Karpas-422 (cell line): ENCODE results near the gene SLC4A4. TPM values are rescaled to one million over a fixed set of nuclear protein-coding genes. Genes with fewer than 3 reads are reported as not detected.

ENCODE experiments used
- DNase-seq: peaks from one replicate; pipeline ENCODE4 v3.0.0-alpha.2; 2015
- H2AFZ ChIP-seq: fragments of 200-600 bp; sonication (generic); 2 replicates; pipeline ENCODE4 v1.6.1; 2014; ENCODE audit warnings: antibody characterized with exemption, low read length, mixed read lengths
- H3K27ac ChIP-seq: fragments of 200-600 bp; sonication (generic); 2 replicates; pipeline ENCODE4 v1.5.1; 2014; ENCODE audit warnings: mild to moderate bottlenecking, low read length, moderate library complexity
- H3K27me3 ChIP-seq: fragments of 200-600 bp; sonication (generic); 2 replicates; pipeline ENCODE4 v1.6.1; 2014; ENCODE audit warnings: low read length, mixed read lengths
- H3K36me3 ChIP-seq: fragments of 200-600 bp; sonication (generic); 2 replicates; pipeline ENCODE4 v1.6.1; 2014; ENCODE audit warnings: low read length, mixed read lengths; ENCODE audit not compliant: insufficient read depth
- H3K4me1 ChIP-seq: fragments of 200-600 bp; sonication (generic); 2 replicates; pipeline ENCODE4 v1.6.1; 2014; ENCODE audit warnings: mild to moderate bottlenecking, low read length, mixed read lengths
- H3K4me2 ChIP-seq: fragments of 200-600 bp; sonication (generic); 2 replicates; pipeline ENCODE4 v1.6.1; 2014; ENCODE audit warnings: low read length, low read depth, mild to moderate bottlenecking; ENCODE audit not compliant: poor library complexity, severe bottlenecking
- H3K4me3 ChIP-seq: fragments of 200-600 bp; sonication (generic); 2 replicates; pipeline ENCODE4 v1.5.1; 2014; ENCODE audit warnings: mild to moderate bottlenecking, antibody characterized with exemption, low read length, mixed read lengths
- H3K79me2 ChIP-seq: fragments of 200-600 bp; sonication (generic); 2 replicates; pipeline ENCODE4 v1.6.1; 2014; ENCODE audit warnings: mild to moderate bottlenecking, low read length, mixed read lengths
- H3K9ac ChIP-seq: fragments of 200-600 bp; sonication (generic); 2 replicates; pipeline ENCODE4 v1.6.0; 2014; ENCODE audit warnings: low read length
- H3K9me2 ChIP-seq: fragments of 200-600 bp; sonication (generic), shearing (Covaris generic); replicated peaks from 2 replicates; pipeline ENCODE4 v1.6.0; 2014; ENCODE audit warnings: mild to moderate bottlenecking, low read length, moderate library complexity; ENCODE audit not compliant: insufficient read depth
- H3K9me3 ChIP-seq: fragments of 300-700, 200-600 bp; sonication (generic); 2 replicates; pipeline ENCODE4 v1.6.1; 2014; ENCODE audit warnings: low read length, mixed read lengths
- H4K20me1 ChIP-seq: fragments of 200-600 bp; sonication (generic); 2 replicates; pipeline ENCODE4 v1.6.1; 2014; ENCODE audit warnings: mild to moderate bottlenecking, antibody characterized with exemption, low read length, low read depth; ENCODE audit not compliant: insufficient read depth
- total RNA-seq: library from RNA; depleted of rRNA; stranded (reverse); fragments of >200 nt; shearing (Covaris generic); gene quantifications from 2 replicates; pipeline ENCODE4 v1.2.3, GENCODE V29; 2014; ENCODE audit warnings: low replicate concordance

The SLC4A4 gene
- total RNA-seq, 1 experiment from 2014 or later = 0.22 TPM

DNA sequence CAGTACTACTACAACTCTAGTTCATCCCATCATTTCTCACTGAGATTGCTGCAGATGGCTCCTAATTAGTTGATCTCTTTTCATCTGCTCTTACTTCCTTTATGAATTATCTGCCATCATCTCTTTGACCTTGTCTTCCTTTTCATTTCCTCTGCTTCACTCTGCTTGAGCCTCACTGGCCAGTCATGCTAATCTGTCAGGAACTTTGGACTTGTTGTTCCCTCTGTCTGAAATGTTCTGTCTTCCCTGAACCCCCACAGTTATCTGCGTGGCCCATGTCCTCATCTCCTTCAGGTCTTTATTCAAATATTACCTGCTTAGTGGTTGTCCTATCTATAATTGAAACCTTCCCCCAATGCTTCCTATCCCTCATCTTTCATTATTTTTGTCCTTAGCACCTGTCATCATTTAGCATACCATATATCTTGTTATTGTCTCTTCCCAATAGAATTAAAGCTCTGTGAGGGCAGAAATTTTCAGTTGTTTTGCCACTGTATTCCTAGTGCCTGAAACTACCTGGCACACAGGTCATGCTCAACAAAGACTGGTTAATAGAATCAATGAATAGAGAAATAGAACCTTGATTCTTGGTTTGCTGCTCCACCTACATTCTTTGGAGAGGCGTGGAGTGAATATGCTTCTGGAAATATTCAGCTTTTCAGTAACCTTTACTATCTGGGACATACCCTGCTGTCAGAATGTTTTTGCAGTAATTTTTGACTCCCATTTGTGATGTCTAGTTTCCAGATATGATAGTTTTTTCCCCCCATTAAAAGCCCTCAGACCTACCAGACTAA, 5.0 kb downstream of the SLC4A4 start:
- no peak overlapping the region for H2AFZ ChIP-seq
- no peak overlapping the region for H3K27ac ChIP-seq
- no peak overlapping the region for H3K4me3 ChIP-seq
- no peak overlapping the region for H3K4me2 ChIP-seq
- no peaks in the 10 kb centered on the region for H3K27me3 ChIP-seq
- H3K9me3 ChIP-seq = no peaks in the 10 kb centered on the region
- no peak for DNase-seq
- no peaks in the 10 kb centered on the region for H4K20me1 ChIP-seq
- no peaks in the 10 kb centered on the region for H3K36me3 ChIP-seq
- no peaks in the 10 kb centered on the region for H3K79me2 ChIP-seq
- H3K4me1 ChIP-seq = no peaks in the 10 kb centered on the region
- H3K9me2 ChIP-seq = no peaks in the 10 kb centered on the region
- H3K9ac ChIP-seq = no peak overlapping the region

DNA sequence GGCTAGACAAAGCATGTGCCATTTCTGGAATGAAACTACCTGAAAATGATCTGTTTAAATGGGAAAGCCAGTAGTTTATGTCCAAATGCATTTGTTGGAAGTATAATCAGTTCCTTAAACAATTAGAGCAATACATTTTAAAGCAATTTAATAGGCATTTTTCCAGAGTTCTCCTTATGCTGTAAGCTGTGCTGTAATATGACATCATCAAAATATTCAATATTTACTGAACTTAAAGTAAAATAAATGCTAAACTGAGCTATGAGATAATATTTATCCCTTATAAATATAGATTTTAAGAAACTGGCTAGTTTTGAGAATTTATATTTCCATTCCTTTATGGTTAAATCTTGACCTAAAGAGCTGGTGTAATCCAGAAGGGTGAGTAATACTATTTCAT, 7.9 kb downstream of the SLC4A4 start:
- no peak for DNase-seq
- Histone ChIP-seq H3K36me3 (no peaks in the 10 kb centered on the region), H4K20me1 (no peaks in the 10 kb centered on the region), H3K9me2 (no peaks in the 10 kb centered on the region), H3K9ac (no peak overlapping the region), H3K27me3 (no peaks in the 10 kb centered on the region), H3K79me2 (no peaks in the 10 kb centered on the region), H2AFZ (no peak overlapping the region), H3K4me3 (no peak overlapping the region), H3K4me1 (no peaks in the 10 kb centered on the region), H3K27ac (no peak overlapping the region), H3K4me2 (no peak overlapping the region), H3K9me3 (no peaks in the 10 kb centered on the region)

DNA sequence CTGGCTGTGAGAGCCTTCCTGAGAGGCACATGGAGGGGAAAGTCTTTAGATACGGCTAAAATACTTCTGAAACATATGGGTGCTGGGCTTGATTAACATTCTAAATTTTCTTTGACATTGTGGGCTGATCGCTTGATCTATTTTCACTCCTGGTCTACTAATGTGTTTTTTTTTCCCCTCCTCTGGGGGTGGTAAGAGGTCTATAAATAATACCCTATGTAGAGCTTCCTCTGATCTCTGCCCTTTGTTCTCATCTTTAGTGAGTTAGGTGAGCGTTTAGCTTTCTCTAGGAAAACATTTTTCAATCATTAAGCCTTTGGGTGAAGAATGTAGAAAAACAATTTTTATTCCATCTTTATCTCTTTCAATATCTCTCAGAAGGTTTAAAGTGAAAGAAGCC, 9.8 kb downstream of the SLC4A4 start:
- Histone ChIP-seq H3K4me1 (no peaks in the 10 kb centered on the region), H3K79me2 (no peaks in the 10 kb centered on the region), H3K9me3 (no peaks in the 10 kb centered on the region), H3K27ac (no peak overlapping the region), H3K9ac (no peak overlapping the region), H3K4me3 (no peak overlapping the region), H3K36me3 (no peaks in the 10 kb centered on the region), H4K20me1 (no peaks in the 10 kb centered on the region), H3K27me3 (no peaks in the 10 kb centered on the region), H3K4me2 (no peak overlapping the region), H3K9me2 (no peaks in the 10 kb centered on the region), H2AFZ (no peak overlapping the region)
- no peak for DNase-seq

DNA sequence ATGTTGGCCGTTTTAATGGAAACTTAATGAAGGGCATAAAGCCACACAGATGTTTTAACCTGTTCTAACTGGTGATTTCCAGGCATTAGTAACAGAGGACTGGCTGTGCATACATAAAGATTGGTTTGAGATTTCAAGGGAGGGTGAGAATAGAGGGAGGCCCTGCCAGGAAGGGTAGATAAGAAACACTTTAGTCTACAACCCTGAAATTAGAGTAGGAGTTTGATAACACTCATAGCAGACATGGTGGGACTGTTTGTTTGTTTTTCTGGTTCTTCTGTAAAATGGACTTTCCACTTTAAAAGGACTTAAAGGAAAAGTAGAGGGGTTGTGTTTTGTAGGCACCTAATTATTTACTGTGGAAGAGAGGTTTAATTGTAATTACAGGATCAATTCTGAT, 16.2 kb downstream of the SLC4A4 start:
- H3K27ac ChIP-seq = no peak overlapping the region
- H3K9me3 ChIP-seq = no peaks in the 10 kb centered on the region
- no peaks in the 10 kb centered on the region for H3K79me2 ChIP-seq
- no peaks in the 10 kb centered on the region for H3K27me3 ChIP-seq
- H3K9ac ChIP-seq = no peak overlapping the region
- no peak overlapping the region for H3K4me3 ChIP-seq
- no peak for DNase-seq
- H3K4me2 ChIP-seq = no peak overlapping the region
- no peaks in the 10 kb centered on the region for H3K36me3 ChIP-seq
- no peak overlapping the region for H2AFZ ChIP-seq
- no peaks in the 10 kb centered on the region for H4K20me1 ChIP-seq
- no peaks in the 10 kb centered on the region for H3K9me2 ChIP-seq
- H3K4me1 ChIP-seq = no peaks in the 10 kb centered on the region

DNA sequence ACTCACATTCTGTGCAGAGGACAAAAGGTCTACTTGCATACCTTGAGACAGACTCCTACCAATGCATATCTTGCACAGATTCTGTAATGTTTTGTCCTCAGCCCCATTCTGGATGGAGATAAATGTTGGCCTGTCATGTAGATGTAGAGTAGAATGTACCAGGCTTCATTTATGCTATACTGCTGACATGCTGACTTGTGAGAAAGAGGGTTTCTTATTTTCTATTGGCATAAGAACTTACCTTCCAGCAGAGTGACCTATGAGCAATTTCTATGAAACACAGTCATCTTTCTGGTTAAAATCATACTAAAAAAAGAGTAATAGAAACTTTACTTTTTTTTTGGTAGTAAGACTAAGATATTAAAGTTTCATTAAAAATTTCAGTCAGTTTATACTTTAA, 17.2 kb downstream of the SLC4A4 start:
- Histone ChIP-seq H3K79me2 (no peaks in the 10 kb centered on the region), H3K27ac (no peak overlapping the region), H3K4me3 (no peak overlapping the region), H3K9ac (no peak overlapping the region), H3K27me3 (no peaks in the 10 kb centered on the region), H3K4me2 (no peak overlapping the region), H3K9me3 (no peaks in the 10 kb centered on the region), H4K20me1 (no peaks in the 10 kb centered on the region), H3K36me3 (no peaks in the 10 kb centered on the region), H3K4me1 (no peaks in the 10 kb centered on the region), H3K9me2 (no peaks in the 10 kb centered on the region), H2AFZ (no peak overlapping the region)
- no peak for DNase-seq

DNA sequence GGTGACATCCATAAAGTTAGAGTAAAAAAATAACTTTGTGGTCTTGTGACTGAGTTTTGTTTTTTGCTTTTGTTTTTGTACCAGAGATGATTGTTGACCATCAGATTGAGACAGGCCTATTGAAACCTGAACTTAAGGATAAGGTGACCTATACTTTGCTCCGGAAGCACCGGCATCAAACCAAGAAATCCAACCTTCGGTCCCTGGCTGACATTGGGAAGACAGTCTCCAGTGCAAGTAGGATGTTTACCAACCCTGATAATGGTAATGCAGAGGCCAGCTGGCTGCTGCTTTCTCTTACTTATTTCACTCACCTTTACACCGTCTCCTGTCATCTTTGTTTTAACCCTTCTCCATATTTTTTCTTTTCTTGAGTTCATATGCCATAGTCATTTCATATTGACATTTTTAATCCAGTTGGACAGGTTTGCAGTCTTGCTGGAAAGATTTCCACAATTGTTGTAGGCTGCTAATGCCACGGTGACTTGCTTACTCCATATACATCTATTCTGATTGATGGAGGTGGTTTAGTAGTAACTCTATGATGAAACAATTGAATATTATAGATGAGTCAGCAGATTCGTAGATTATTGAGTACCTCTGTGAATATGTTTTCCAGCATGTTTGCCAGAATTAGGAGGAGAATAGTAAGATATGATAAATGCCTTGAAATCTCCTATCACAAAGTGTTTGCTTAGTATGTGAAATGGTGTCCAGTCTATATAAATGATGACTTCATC, 18.3 kb downstream of the SLC4A4 start:
- no peaks in the 10 kb centered on the region for H4K20me1 ChIP-seq
- H3K9me2 ChIP-seq = no peaks in the 10 kb centered on the region
- H3K36me3 ChIP-seq = no peaks in the 10 kb centered on the region
- H3K79me2 ChIP-seq = no peaks in the 10 kb centered on the region
- no peak overlapping the region for H3K9ac ChIP-seq
- H3K9me3 ChIP-seq = no peaks in the 10 kb centered on the region
- H3K4me1 ChIP-seq = no peaks in the 10 kb centered on the region
- H2AFZ ChIP-seq = no peak overlapping the region
- H3K4me3 ChIP-seq = no peak overlapping the region
- no peak overlapping the region for H3K4me2 ChIP-seq
- H3K27me3 ChIP-seq = no peaks in the 10 kb centered on the region
- no peak overlapping the region for H3K27ac ChIP-seq
- DNase-seq = no peak

DNA sequence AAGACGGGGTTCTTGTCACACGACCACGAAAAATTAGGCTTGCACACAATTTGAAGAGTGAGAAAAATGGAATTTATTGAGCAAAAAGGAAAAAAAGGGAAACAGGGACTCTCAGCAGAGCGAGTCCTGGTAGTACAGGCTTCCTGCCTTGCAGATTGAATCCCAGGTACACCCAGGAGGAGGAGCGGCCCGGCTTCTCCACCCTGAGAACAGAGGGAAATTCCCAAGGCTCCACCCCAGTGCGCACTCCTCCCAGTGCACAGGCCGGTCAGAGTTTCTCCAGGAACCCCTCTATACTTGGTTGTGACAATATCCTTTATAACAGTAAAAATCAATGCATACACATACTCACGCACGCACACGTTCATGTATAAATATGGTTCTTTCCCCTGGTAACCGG, 22.0 kb downstream of the SLC4A4 start:
- Histone ChIP-seq H3K36me3 (no peaks in the 10 kb centered on the region), H3K4me2 (no peak overlapping the region), H2AFZ (no peak overlapping the region), H3K27me3 (no peaks in the 10 kb centered on the region), H3K9me3 (no peaks in the 10 kb centered on the region), H3K4me1 (no peaks in the 10 kb centered on the region), H3K27ac (no peak overlapping the region), H3K9ac (no peak overlapping the region), H3K79me2 (no peaks in the 10 kb centered on the region), H4K20me1 (no peaks in the 10 kb centered on the region), H3K4me3 (no peak overlapping the region), H3K9me2 (no peaks in the 10 kb centered on the region)
- no peak for DNase-seq

DNA sequence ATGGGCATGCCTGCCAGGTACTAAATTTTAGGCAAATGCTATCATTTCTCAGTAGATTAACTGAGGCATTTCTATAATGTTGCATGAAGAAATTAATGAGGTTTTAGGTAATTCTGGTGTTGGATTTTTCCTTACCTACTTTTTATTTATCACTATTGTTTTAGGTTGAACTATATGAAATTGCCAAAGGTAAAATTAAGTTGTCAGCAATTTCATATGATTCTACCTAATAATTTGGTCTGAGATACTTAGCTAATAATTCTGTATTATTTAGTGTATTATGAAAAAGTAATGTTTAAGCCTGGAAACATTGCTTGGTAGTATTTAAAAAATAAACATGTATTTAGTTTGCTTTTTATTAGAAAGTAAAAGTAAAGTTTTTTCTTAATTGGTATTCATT, 22.7 kb downstream of the SLC4A4 start:
- no peaks in the 10 kb centered on the region for H3K4me1 ChIP-seq
- H3K9me2 ChIP-seq = no peaks in the 10 kb centered on the region
- no peaks in the 10 kb centered on the region for H3K9me3 ChIP-seq
- H3K9ac ChIP-seq = no peak overlapping the region
- H3K79me2 ChIP-seq = no peaks in the 10 kb centered on the region
- no peak overlapping the region for H2AFZ ChIP-seq
- H3K4me2 ChIP-seq = no peak overlapping the region
- no peak for DNase-seq
- no peaks in the 10 kb centered on the region for H3K27me3 ChIP-seq
- H4K20me1 ChIP-seq = no peaks in the 10 kb centered on the region
- H3K4me3 ChIP-seq = no peak overlapping the region
- H3K36me3 ChIP-seq = no peaks in the 10 kb centered on the region
- no peak overlapping the region for H3K27ac ChIP-seq
